VCaP (cell line): ENCODE results near the gene SSBP2.

Experiments used
- H3K27ac ChIP-seq: fragments of 450-650 bp; 2 replicates; pipeline ENCODE4 v1.5.1; 2017
- TF ChIP-seq, protein P1 (sequence below): fragments of 450-650 bp; conservative IDR thresholded peaks from 2 replicates; pipeline ENCODE4 v1.5.1; 2017; ENCODE audit warnings: mild to moderate bottlenecking, moderate library complexity

SSBP2 gene

DNA sequence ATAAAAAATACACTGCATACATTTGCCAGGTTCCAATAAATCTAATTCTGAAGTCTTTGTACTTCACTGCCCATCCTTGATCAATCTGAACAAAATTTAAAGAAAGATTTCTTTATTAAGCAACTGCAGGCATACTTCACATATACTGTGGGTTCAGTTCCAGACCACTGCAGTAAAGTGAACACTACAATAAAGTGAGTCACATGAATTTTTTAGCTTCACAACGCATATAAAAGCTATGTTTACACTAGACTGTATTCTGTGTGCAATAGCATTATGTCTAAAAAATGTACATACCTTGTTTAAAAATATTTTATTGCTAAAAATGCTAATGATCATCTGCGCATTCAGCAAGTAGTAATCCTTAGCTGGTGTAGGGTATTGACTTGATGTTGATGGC is 52.1 kb downstream of the SSBP2 start:
- no peak overlapping the region for H3K27ac ChIP-seq
- TF ChIP-seq, protein P1, sequence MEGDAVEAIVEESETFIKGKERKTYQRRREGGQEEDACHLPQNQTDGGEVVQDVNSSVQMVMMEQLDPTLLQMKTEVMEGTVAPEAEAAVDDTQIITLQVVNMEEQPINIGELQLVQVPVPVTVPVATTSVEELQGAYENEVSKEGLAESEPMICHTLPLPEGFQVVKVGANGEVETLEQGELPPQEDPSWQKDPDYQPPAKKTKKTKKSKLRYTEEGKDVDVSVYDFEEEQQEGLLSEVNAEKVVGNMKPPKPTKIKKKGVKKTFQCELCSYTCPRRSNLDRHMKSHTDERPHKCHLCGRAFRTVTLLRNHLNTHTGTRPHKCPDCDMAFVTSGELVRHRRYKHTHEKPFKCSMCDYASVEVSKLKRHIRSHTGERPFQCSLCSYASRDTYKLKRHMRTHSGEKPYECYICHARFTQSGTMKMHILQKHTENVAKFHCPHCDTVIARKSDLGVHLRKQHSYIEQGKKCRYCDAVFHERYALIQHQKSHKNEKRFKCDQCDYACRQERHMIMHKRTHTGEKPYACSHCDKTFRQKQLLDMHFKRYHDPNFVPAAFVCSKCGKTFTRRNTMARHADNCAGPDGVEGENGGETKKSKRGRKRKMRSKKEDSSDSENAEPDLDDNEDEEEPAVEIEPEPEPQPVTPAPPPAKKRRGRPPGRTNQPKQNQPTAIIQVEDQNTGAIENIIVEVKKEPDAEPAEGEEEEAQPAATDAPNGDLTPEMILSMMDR: no peak

DNA sequence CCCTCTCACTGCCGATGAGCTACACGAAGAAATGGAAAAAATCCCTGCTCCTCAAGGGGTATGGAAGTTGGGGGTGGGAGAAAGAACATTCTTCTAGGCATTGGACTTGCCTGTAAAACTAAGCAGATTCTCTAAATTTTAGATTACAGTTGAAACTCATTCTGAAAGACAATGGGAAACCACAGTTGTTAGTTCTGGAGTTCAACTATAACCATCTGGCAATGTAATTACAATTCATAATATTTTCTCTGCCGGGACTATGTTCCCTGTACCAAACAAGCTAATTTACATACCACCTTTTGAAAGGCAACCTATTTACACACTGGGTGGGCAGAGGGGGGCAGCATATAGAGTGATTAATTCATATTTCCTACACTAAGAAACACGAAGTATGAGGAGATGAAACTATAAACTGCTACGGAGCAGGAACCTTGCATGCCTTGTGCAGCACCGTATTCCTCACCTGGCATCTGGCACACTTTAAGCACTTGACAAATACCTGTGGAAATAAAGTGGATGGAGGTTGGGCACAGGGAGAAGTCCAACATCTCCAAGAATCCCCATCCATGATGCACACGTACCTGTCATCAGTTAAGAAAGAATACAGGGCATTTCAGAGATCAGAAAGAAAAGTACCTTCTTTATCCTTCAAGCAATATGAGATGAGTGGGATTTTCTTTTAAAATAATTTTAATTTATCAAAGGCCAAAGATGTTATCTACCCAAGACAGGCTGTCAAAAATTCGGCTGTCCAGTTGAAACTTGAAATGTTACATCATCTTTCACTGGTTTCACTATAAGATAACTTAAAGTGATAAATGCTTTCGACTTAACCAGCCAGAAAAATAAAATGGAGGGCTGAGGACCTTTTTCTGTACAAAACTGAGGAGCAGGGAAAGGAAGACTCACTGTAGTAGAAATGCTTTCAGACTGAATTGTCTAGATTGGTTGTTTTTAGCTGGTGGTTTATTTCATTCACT is 54.2 kb downstream of the SSBP2 start:
- TF ChIP-seq, protein P1: no peak
- H3K27ac ChIP-seq: no peak overlapping the region

DNA sequence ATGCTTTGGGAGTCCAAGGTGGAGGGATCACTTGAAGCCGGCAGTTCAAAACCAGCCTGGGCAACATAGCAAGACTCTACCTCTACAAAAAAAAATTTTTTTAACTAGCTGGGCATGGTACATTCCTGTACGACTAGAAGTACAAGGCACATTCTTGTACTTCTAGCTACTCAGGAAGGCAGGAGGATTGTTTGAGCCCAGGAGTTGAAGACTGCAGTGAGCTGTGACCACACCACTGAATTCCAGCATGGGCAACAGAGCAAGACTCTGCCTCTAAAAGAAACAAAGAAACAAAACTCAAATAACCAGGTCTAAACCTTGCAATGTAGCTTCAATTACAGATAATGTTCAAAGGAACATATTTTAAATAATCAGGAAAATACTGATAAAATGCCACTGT is 56.2 kb downstream of the SSBP2 start:
- no peak overlapping the region for H3K27ac ChIP-seq
- TF ChIP-seq, protein P1: no peak

DNA sequence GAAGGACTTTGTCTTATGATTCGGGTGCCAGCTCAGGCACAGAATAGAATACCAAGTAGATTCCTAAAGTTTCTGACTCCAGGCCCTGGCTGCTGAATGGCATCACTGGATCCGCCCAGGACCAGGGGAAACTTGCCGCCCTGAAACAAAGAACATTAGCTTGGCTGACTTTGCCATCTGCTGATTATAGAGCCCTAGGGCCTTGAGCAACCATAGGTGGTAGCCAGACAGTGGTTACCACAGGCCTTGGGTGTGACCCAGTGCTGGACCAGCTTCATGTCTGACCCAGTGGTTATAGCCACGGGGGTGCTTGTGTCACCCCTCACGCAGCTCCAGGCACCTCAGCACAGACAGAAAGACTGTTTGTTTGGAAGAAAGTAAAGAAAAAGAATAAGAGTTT is 62.7 kb downstream of the SSBP2 start:
- TF ChIP-seq, protein P1: no peak
- H3K27ac ChIP-seq: no peak overlapping the region

DNA sequence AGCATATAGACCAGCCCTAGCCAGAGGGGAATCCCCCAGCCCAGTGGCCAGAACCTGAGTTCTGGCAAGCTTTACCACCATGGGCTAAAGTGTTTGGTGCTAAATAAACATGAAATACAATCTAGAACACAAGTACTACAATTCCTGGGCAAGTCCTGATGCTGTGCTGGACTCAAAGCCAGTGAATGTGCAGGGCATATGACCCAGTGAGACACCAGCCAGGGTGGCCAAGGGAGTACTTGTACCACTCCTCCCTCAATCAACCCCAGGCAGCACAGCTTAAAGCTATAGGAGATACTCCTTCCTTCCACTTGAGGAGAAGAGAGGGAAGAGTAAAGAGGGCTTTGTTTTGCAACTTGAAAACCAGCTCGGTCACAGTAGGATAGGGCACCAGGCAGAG is 63.6 kb downstream of the SSBP2 start:
- TF ChIP-seq, protein P1: no peak
- H3K27ac ChIP-seq: no peak overlapping the region

DNA sequence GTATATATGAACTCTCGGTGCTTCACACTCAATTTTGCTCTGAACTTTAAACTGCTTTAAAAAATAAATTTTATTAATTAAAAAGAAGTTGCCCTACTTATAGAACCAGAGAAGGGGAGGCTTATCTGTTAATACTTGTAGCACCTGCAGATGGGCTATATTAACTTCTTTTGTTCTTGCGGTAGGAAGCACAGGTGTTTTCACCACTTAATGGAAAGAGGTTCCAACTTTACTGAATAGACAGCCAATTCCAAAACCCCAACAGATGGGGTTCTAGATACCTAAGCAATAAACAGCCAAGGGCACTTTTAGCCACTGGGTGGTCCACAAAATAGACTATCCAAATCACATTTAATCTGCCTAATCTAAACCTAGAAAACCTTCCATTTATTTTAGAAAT is 65.4 kb downstream of the SSBP2 start:
- TF ChIP-seq, protein P1: no peak
- no peak overlapping the region for H3K27ac ChIP-seq

DNA sequence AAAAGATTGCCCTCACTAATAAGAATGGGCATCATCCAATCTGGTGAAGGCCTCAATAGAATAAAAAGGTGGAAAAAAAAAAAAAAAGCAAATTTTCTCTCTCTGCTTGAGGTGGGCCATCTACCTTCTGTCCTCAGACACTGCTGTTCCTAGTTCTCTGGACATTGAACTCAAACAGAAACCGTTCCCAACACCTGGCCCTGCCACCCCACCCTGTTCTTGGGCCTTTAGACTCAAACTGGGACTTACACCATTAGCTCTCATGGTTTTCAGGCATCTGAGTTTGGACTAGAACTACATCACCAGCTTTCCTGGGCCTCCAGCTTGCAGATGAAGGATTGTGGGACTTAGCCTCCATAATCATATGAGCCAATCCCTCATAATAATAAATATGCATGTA is 71.0 kb downstream of the SSBP2 start:
- no peak overlapping the region for H3K27ac ChIP-seq
- TF ChIP-seq, protein P1: no peak
